HG03442 (cell line): ENCODE data around the gene PHIP.

ENCODE experiments used
- ATAC-seq: cut with Tn5 transposase; IDR thresholded peaks from one replicate; pipeline ENCODE4 v1.9.1; 2021; ENCODE audit warnings: mild to moderate bottlenecking, moderate library complexity; ENCODE audit not compliant: unreplicated experiment

PHIP gene

DNA sequence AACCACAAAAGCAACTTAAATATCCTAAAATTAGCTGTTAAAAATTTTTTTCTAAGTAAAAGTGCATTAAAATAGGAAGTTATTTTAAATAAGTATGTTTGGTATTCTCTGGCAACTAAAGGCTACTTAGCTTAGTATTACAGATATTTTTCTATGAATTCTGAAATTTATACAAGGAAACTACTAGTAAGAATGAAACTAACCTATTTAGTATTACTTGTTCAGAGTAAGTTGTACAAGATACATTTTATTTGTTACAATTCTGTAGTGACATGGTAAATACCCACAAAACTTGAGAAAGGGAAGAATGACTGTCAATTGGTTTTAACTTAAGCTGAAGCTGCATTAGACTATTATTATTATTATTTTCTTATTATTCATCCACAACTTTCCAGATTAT lies 6.5 kb downstream of the PHIP start:
- ATAC-seq: no peak

DNA sequence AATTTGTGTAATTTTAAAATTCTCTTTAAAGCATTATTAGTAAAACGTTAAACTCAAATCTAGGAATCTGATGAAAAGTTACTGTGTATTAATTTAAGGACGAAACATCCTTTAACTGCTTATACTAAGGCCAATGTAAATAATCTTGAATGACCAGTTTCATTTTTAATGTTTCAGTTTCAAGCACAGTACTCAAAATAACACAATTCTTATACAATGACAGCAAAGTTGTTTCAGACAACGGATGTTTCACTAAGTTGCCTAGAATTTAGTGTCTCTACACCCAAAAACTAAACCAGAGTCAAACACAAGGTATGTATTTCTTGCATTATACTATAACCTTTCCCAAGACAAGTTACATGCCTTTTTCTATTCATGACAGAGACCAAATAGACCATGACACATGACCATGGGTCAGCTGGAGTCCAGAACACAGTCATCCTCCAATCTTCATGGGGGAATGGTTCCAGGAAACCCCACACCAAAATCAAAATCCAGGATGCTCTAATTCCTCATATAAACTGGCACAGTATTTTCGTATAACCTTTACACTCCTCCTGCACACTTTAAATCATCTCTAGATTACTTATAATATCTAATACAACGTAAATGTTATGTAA lies 7.7 kb downstream of the PHIP start:
- peak; percentile 71 for ATAC-seq

DNA sequence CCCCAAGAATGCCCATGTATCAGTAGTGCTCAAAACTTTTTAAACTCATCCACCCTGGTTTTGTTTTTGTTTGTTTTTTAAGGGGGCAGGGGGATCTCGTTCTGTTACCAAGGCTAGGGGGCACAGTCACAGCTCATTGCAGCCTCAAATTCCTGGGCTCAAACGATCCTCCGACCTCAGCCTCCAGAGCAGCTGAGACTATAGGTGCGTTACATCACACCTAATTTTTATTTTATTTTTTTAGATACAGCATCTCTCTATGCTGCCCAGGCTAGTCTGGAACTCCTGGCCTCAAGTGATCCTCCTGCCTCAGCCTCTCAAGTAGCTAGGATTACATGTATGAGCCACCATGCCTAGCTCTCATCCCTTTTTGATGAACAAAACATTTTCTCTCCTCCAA lies 11.2 kb downstream of the PHIP start:
- ATAC-seq: no peak

DNA sequence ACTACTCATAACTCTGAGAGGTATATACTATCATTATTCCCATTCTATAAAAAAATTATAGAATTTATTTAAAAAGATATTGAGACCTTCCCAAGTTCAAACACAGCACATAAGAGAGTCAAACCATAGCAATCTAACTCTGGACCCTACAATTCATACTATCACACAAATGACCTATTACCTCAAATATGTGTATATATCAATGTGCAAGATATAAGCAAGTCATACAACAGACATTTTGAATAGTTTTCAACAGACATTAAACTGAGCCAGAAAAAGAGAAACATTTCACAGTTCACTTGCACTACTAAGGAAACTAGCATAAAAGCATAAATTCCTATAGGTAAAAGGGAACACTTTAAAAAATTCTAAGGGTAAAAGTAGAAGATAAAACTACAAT lies 11.7 kb downstream of the PHIP start:
- ATAC-seq: no peak

DNA sequence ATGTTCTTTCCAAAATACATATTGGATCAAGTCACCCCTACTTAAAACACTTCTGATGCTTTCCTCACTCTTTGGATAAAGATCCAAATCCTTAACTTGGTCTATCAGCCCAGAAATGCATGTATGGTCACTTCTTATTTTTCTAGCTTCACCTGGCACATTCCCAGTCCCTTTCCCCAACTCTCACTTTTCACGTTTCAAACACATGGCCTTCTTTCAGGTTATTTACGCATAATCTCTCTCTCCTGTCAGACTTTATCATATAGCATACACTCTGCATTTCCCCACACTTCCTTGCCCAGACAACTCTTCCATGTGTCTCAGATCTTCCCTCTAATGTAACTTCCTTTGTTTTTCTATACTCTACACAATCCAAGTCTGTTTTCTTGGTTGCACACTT lies 12.8 kb downstream of the PHIP start:
- ATAC-seq: no peak

DNA sequence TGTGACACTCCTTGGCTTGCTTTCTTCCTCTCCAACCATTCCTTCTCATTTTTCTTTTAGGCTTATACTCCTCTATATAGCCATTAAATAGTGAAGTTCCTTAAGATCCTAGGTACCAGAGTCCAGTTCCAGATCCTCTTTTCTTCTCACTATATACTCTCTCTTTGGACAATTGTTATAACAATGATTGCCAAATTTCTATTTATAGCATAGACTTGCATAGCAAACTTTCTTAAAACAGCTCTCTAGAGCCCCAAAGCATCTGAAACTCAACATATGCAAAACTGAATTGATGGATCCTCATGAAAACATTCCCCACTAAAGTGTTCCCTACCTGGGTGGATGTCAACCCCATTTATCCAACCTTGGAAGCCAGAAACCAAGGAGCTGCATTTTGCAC lies 13.4 kb downstream of the PHIP start:
- no peak for ATAC-seq

DNA sequence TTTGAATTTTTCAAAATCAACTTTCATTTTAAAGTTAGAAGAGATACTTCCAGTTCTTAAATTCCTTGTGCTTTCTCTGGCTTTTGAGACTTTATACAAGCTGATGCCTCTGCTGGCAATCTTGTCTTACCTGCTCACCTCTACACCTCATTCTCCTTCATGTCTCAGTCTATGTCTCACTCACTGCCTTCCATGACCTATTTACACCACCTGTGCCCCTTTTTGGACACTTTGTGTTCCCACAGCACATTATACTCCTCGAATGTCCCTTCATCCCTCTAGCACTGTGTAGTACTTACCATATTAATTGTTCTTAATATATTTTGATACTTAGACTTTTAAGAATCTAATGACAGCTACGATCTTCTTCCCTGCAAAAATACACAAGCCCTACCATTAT lies 15.3 kb downstream of the PHIP start:
- no peak for ATAC-seq

DNA sequence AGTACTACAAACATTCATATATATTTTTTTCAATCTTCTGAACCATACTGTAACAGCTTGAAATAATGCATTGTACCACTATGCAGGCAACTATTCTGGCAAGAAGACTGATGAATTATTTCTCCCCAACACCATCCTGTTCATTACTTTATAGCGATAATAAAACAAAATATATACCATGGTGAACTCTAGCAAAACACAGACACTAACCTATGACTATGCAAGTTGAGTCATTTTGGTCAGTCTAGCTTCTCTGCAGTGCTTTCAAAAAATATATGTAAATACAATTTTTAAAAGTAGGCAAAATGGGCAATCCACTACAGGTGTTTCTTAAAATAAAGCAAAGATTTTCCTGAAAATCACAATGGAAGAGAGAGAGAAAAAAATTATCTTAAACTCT lies 20.3 kb downstream of the PHIP start:
- ATAC-seq: no peak

DNA sequence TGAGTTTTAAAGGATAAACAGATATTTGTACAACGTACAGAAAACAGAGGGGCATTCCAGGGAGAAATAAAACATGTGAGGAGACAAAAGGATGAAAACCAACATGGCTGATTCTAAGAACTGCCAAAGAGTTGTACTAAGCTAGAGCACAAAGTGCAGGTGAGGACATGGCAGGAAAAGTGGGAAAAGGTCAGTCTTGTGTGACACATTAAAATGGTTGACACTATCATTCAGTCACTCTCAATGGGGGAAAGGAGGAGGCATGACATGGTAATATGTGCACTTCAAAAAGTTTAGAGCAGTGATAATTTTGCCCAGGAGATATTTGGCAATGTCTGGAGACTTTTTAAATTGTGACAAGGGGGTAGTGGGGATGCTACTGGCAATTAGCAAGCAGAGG lies 21.8 kb downstream of the PHIP start:
- ATAC-seq: no peak

DNA sequence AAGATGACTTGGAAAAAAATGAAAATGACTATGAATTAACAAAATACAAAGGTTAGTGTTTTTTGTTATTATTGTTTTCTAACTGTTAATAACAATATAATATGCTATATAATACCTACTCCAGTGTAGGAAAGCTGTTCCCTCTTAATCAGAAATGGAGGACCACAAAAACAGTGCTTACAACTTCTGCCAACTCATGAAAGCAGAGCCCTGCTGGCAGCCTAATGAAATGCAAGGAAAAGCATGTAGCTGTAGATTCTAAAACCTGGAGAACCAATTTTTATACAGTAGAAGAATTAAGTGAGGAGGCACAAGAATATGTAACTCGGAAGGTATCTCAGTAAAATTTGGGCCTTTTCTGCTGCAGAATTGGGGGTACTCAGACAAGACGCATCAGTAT lies 29.4 kb downstream of the PHIP start:
- no peak for ATAC-seq

DNA sequence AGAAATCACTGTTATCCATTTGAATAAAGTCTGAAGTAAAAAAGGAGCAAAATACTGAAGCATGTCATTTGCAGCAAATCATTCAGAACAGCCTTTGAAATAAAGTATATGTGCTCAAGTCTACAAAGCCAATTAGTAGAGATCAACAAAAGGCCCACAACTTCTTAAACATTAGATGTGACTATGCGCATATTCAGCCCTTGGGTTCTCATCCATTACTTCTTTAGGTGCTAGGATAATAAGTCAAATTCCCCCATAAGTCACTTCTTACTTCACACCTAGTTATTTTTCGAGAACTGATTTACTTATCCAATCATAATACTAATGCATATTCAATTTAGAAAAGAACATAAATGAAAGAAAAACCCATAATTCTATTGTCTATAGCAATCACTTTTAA lies 31.0 kb downstream of the PHIP start:
- ATAC-seq: no peak

DNA sequence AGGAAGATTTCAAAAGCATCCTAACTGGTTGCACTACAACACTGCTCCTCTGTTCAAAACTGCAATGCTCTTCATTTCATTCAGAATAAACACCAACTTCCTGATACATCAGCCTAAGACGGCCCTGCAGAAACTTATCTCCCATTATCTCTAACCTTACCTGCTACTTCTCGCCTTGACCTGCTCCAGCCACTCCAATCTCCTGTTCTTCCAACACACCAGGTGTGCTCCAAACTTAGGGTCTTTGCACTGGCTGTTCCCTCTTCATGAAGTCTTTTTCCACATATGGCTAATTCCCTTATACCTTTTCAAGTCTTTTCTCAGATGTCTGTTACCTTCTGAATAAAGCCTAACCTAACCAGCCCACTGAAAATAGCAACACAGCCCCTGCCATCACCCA lies 32.1 kb downstream of the PHIP start:
- ATAC-seq: no peak

DNA sequence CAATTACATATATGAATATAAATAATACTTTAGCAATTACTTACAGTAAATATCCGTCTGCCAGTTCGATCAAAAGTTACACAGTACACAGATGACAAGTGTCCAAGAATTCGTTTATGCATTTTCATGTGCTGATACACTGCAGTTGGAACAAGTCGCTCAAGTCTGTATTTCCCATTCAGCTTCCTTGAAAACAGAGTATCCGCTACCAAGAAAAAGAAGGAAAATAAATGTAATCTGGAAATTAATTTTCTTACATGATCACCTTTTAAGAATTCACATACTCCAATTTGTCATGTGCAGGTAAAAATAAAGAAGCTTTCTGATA lies 35.3 kb downstream of the PHIP start:
- peak; percentile 27 for ATAC-seq

DNA sequence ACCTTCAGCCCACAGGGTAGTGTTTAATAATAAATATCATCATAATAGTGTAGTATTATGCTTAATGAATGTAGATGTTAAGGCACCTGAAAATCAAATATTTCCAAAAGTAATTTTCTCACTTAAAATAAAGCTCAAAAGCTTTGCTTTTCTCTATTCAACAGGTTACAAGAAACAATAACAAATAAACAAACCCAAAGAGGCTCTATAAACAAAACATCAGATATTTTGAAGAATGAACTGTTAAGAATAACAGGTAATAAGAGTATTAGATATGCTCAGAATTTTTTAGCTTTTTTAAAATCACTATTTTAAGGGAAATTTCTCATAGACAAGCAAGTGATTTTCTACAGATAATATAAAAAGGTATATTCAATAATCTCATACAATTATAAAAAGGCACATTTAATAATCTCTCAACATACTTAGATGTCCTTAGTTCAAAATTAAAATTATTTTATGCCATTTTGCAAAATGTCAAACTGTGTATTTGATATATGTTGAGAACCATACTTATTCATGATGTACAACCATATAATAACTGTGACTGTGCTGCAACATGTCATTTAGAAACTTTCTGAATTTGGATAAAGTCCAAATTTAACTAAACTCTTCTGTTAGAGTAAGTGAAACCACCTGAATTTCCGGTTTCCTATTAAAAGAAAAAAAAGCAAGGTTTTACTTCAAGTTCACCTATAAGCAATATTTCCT lies 35.8 kb downstream of the PHIP start:
- ATAC-seq: peak; percentile 79

DNA sequence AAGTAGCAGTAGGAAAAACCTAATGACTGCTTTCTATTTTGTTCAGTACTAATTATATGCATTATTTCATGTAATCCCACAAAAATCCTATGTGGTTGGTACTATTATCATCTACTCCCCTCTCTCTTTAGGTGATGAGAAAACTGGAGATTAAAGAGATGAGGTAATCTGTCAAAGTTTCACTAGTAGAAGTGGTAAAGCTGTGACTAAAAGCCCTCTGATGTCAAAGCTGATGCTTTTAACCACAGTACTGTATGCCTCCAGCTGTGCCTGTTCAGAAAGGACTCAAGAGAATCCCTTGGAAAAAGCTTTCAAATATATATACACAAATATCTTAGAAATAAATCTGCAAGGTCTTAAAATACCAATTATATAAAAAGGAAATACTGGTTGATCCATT lies 38.0 kb downstream of the PHIP start:
- ATAC-seq: peak; percentile 70

DNA sequence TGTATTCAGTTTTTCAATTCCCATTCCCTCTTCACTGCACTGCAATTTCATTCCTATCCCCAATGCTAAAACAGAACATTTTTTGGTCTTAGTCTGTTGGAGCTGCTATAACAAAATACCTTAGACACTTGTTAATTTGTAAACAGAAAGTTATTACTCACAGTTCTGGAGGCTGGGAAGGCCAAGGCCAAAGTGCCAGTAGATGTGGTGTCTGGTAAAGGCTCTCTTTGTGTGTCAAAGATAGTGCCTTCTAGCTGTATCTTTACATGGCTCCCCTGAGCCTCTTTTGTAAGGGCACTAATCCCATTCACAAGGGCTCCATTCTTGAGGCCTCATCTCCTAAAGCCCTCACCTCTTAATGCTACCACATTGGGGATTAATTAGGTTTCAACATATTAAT lies 40.0 kb downstream of the PHIP start:
- no peak for ATAC-seq

DNA sequence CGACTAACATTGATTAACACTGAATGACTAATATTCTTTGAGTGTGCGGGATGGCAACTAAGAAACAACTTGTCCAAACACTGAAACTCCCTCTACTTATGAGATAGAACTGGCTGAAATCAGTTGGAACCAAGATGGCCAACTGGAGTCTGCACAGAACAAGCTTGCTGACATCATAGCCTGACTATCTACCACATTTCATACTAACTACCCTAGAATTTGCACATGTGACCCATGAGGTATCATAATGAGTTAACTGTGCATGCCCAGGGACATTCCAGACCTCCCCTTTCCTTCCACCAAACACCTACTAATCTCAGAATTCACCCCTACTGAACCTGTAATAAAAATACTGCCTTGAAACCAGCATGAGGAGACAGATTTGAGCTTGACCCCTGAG lies 43.2 kb downstream of the PHIP start:
- peak; percentile 67 for ATAC-seq

DNA sequence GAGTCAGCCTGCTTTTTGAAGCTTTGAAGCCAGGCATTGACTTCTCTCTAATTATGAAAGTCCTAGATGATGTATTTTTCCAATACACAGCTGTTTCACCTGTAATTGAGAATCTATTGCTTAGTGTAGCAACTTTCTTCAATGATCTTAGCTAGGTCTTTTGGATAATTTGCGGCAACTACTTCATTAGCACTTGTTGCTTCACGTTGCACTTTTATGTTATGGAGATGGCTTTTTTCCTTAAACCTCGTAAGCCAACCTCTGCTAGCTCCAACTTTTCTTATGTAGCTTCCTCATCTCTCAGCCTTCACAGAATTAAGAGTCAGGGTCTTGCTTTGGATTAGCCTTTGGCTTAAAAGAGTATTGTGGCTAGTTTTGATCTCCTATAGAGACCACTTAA lies 44.8 kb downstream of the PHIP start:
- ATAC-seq: no peak

DNA sequence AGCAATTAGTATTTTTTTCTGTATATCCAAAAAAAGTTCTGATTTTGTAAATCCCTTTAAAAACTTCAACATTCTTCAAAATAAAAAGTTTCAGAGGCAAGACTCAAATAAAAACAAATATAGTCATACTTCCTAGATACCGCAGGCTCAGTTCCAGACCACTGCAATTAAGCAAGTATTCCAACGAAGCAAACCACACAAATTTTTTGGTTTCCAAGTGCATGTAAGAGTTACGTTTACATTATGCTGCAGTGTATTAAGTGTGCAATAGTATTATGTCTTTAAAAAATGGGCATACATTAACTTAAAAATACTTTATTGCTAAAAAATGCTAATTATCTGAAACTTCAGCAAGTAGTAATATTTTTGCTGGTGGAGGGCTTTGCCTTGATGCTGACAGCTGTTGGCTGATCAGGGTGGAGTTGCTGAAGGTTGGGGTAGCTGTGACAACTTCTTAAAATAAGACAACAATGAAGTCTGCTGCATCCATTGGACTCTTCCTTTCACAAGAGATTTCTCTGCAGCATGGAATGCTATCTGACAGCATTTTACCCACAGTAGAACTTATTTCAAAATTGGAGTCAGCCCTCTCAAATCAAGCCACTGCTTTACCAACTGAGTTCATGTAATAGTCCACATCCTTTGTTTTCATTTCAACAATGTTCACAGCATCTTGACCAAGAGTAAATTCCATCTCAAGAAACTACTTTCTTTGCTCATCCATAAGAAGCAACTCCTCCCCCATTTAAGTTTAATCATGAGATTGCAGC lies 46.0 kb downstream of the PHIP start:
- ATAC-seq: no peak

DNA sequence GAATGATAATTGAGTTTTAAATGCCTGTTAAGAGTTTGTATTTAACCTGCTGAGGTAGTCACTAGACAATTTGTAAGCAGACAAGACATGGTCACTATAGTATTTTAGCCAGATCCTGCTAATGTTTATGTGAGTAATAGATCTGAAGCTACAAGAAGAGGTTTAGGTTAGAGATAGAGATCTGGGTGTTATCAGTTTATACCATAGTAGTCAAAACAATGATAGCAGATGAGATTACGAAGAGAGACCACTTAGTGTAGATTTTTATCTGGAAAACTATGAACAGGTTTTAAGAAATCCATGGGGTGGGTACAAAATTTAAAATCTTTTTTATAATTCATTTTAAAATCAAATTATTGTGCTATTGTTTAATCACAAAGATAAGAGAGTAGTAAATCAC lies 47.5 kb downstream of the PHIP start:
- ATAC-seq: no peak

DNA sequence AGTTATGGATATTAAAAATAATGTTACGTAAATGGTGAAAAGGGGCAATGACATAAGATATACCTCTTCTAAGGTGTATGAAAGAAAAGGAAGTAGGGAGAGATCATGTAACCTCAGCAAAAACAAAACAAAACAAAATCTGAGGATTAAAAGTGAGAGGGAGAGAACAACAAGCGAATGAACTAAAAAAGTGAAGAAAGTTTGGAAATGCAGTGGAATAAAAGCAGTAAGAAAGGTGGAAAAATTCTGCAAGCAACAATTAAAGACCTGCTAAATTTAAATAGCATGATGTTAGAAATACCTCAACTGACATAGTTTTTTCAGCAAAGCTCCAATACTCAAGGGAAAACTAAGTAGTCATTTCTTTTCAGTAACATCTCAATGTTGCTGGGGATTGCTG lies 48.0 kb downstream of the PHIP start:
- ATAC-seq: no peak

DNA sequence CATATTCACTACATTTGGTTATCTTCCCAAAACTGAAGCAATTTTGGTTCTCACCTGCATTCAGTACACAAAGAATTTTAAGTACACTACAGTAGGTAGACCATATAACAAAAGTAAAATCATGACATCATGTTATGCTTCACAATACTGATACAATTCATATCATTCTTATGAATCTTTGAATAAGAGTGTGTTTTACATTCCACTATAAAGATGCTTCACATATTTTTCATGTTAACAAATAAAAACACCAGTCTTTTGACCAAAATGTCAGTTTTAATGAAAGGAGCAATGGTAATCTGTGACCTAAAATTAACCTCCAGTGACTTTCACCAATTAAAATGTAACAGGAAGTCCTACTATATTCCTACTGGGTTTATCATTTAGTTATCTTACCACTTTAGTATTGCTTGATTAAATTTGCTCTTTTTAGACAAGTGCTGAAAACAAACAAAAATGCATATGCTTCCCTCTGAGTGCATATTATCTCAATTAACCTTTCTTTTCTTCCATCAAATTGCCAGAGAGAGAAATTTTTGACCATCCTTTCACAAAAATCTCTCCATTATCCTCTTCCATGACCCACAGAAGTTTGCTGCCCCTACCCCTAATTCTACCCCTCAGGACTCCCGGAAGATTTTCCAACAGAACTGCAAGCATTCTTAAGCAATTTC lies 49.3 kb downstream of the PHIP start:
- ATAC-seq: no peak
